T-helper 17 cell (primary cell): ENCODE measurements around the gene LILRA6. TPM values are rescaled to one million over a fixed set of nuclear protein-coding genes. Genes with fewer than 3 reads are reported as not detected.
"Not testable (repeated sequence)": the region's sequence is repeated elsewhere in the genome, so short reads cannot be mapped to it uniquely, and the experiment has no call there.

Experiments used
- ATAC-seq: fragments of 150-1000 bp; cut with Tn5 transposase; 2 replicates; pipeline ENCODE4 v1.10.0; 2021; ENCODE audit warnings: mild to moderate bottlenecking, moderate library complexity
- DNase-seq, 3 donors: peaks; one replicate each; pipeline versions ENCODE4 v3.0.0 to v3.0.0-alpha.2; 2020 to 2021
- H3K9me3 ChIP-seq: one replicate; pipeline ENCODE4 v1.7.0; 2013; ENCODE audit warnings: low read length, mild to moderate bottlenecking; ENCODE audit not compliant: control insufficient read depth, poor library complexity, severe bottlenecking
- H3K27ac Mint-ChIP-seq: one replicate; pipeline ENCODE4 v1.8.0; 2022; ENCODE audit warnings: mild to moderate bottlenecking, moderate library complexity, mixed read lengths
- H3K27me3 Mint-ChIP-seq: one replicate; pipeline ENCODE4 v1.8.0; 2022; ENCODE audit warnings: mixed read lengths
- H3K36me3 Mint-ChIP-seq: one replicate; pipeline ENCODE4 v1.8.0; 2022; ENCODE audit warnings: low read depth, mixed read lengths
- H3K4me1 Mint-ChIP-seq: one replicate; pipeline ENCODE4 v1.8.0; 2022; ENCODE audit warnings: mild to moderate bottlenecking, mixed read lengths
- H3K4me3 Mint-ChIP-seq: one replicate; pipeline ENCODE4 v1.8.0; 2022; ENCODE audit warnings: mild to moderate bottlenecking, moderate library complexity, mixed read lengths
- total RNA-seq, 4 donors: library from RNA in 2 of 4; stranded (reverse) in 2 of 4; gene quantifications; one replicate each; pipeline ENCODE4 v1.2.3 and lab custom pipeline; 2022 to 2026

Gene LILRA6
- total RNA-seq, 2 donors from 2014 or later = 0.91 to 2.4 TPM

DNA sequence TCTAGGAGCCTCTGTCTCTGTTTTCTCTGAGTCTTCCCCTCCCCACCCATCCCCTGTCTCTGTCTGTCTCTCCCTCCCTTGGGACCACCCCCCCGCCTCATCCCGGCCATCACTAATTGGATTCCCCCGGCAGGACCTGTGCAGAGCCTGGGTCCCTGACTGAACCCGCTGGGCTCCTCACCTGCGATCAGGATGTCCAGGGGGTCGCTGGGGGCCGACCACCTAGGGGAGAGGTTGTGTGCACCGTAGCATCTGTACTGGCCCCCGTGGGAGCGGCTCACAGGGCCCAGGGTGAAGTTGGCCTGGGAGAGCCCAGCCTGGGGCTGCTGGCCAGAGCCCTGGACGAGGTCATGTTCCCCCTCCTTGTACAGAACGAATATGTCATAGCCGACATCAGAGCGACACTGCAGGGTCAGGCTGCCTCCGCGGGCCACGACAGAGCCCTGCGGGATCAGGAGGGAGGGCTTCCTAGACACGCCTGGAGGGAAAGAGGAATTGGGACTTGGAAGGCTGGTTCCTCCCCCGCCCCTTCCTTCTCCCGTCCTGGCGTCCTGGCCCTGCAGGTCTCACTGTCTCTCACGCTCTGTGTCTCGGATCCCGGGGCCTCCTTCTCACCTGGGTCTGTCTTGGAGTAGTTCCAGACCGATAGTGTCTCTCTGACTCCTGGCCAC, 12.7 kb upstream of the LILRA6 start:
- Mint-ChIP-seq H3K36me3 (peaks cover 3% of the 10 kb centered on the region), H3K27ac (no peak overlapping the region), H3K4me3 (no peak overlapping the region), H3K27me3 (peaks cover 18% of the 10 kb centered on the region), H3K4me1 (peaks cover 2% of the 10 kb centered on the region)
- no peaks in the 10 kb centered on the region for H3K9me3 ChIP-seq
- ATAC-seq = no peak
- DNase-seq = no peak

DNA sequence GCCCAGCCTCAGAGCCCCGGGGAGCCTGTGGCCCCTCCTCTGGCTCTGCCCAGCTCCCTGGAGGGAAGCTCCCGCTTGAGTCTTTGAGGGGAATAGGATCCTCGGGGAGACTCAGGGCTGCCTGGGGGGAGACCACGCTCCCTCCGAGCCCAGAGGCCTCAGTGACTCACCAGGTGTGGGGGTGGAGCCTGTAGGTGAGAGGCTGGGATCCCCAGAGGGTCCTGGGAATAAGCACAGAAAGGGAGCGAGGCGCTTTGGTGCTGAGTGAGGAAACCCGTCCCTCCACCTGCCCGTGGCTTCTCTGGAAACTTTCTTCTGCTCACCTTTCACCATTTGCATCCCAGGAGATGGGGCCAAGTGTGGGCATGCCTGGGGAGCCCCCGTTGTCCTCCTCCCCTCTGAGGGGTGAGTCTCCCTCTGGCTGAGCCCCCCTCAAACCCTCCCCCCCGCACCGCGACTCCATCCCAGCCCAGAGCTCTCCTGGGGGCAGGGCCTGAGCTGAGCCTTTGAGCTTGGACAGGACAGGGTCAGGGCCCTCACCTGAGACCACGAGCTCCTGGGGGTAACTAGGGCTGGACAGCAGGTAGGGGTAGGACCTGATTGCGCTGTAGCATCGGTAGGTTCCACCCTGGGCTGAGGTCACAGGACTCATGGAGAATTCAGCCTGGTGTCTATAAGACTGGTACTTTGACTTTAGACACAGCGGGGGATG, 11.8 kb upstream of the LILRA6 start:
- peaks cover 18% of the 10 kb centered on the region for H3K27me3 Mint-ChIP-seq
- H3K27ac Mint-ChIP-seq = no peak overlapping the region
- H3K4me3 Mint-ChIP-seq = no peak overlapping the region
- peaks cover 3% of the 10 kb centered on the region for H3K4me1 Mint-ChIP-seq
- ATAC-seq = no peak
- no peak for DNase-seq
- no peaks in the 10 kb centered on the region for H3K9me3 ChIP-seq
- H3K36me3 Mint-ChIP-seq = peaks cover 3% of the 10 kb centered on the region

DNA sequence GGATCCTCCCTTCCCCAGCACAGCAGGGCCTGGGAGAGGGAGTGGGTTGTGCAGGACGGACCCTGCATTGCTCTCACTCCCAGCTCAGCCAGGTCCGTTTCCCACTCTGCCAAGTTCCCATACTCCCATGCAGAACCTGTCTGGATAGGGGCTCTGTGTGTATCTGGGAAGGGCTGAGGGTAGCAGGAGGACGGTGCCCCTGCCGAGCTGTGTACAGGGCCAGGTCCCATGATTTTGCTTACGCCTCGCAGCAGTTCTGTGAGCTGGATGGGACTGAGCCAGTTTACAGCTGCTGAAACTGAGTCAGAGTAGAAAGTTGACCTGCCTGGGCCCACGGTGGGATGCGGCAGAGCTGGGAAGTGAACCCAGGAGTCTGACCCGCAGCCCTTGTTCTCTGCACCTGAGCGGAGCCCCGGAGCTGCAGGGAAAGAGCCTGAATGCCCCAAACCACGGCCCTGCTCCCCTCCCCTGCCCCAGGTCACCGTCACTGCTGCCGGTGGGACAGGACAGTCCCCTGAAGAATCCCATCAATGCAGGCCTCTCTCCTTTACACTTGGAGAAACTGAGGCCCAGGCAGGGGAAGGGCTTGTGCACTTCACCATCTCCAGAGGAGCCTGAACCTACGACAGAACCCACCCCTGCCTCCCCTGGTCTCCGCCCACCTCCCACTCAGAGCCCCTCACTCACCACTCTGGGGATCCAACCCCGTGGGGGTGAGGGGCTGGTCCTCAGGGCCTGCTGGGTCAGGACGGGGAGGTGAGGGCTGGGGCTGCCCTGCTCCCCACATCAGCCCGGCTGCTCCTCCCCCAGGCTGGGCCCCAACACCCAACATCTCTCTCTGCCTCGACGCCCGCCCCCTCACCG, 11.0 kb upstream of the LILRA6 start:
- DNase-seq (no peak), ATAC-seq (no peak)
- peaks cover 18% of the 10 kb centered on the region for H3K27me3 Mint-ChIP-seq

DNA sequence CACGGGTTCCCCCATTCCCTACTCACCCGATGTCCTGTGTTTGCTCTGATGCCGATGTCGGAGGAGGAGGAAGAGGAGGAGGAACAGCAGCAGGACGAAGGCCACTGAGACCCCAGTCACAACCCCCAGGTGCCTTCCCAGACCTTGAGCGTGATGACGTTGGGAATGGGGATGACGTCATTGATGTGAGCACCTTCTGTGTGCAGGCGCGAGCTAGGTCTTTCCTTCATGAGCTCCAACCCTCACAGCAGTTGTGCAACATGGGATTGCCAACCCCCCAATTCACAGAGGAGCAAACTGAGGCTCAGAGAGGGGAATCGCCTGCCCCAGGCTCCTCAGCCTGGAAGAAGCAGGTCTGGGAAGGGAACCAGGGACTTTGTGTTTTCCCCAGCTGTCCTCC, 10.3 kb upstream of the LILRA6 start:
- DNase-seq (no peak), ATAC-seq (no peak)
- Mint-ChIP-seq H3K4me1 (peaks cover 9% of the 10 kb centered on the region), H3K36me3 (peaks cover 3% of the 10 kb centered on the region), H3K27me3 (peaks cover 17% of the 10 kb centered on the region), H3K27ac (no peak overlapping the region), H3K4me3 (no peak overlapping the region)
- no peaks in the 10 kb centered on the region for H3K9me3 ChIP-seq

More for the DNA sequence above, 11.0 kb upstream of the LILRA6 start:
- Mint-ChIP-seq H3K4me3 (no peak overlapping the region), H3K4me1 (peaks cover 3% of the 10 kb centered on the region), H3K27ac (no peak overlapping the region), H3K36me3 (peaks cover 3% of the 10 kb centered on the region)
- H3K9me3 ChIP-seq = no peaks in the 10 kb centered on the region

DNA sequence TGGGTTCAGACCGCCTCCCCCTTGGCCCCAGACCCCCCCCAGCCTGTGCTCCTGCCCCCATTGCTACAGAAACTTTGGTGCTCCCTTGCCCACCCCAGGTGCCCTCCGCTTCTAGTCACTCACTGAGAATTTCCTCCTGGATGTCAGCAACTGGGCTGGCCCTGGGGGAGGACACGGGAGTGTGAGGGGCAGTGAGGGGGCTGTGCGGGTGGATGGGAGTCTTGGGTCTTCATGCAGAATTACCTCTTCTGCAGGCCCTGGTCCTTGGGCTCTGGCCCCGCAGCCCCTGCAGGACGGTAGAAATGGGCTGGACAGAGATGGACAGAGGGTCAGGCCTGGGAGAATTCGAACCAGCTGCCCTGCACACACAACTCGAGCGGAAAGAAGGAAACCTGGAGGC, 9.7 kb upstream of the LILRA6 start:
- ATAC-seq = no peak
- DNase-seq = no peak
- no peaks in the 10 kb centered on the region for H3K9me3 ChIP-seq
- peaks cover 13% of the 10 kb centered on the region for H3K4me1 Mint-ChIP-seq
- H3K36me3 Mint-ChIP-seq = peaks cover 3% of the 10 kb centered on the region
- peaks cover 12% of the 10 kb centered on the region for H3K27me3 Mint-ChIP-seq
- no peak overlapping the region for H3K4me3 Mint-ChIP-seq
- no peak overlapping the region for H3K27ac Mint-ChIP-seq

DNA sequence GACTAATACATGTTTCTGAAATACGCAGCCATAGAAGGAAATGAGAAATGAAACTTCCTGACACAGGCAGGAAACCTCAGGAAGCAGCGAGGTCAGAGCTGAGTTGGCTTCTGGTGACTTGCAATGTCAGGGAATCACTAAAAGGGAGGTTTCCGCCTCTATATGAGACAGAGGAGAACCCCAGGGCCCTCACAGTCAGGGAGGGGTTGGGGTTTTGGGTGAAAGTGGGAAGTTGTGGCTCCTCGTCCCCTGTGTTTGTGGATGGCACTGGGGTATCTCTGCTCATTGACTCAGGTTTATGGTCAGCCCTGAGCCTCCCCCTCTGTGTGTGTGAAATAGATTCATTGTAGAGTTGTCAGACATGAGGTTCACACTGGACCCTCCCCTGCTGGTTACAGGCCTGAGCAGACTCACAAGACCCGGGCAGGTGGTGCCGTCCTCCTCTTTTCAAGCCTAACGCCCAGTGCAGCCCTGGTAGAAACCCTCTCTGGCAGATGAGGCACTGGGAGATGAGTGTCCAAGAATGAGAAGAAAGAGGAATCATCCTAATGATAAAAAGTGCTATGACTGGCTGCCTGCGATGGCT, 5.5 kb upstream of the LILRA6 start:
- Mint-ChIP-seq H3K27me3 (no peaks in the 10 kb centered on the region), H3K4me1 (peaks cover 16% of the 10 kb centered on the region), H3K4me3 (peak overlapping the region; percentile 90), H3K27ac (peak overlapping the region; percentile 95), H3K36me3 (no peaks in the 10 kb centered on the region)
- peak; percentile 83 for ATAC-seq
- no peak for DNase-seq
- no peaks in the 10 kb centered on the region for H3K9me3 ChIP-seq

DNA sequence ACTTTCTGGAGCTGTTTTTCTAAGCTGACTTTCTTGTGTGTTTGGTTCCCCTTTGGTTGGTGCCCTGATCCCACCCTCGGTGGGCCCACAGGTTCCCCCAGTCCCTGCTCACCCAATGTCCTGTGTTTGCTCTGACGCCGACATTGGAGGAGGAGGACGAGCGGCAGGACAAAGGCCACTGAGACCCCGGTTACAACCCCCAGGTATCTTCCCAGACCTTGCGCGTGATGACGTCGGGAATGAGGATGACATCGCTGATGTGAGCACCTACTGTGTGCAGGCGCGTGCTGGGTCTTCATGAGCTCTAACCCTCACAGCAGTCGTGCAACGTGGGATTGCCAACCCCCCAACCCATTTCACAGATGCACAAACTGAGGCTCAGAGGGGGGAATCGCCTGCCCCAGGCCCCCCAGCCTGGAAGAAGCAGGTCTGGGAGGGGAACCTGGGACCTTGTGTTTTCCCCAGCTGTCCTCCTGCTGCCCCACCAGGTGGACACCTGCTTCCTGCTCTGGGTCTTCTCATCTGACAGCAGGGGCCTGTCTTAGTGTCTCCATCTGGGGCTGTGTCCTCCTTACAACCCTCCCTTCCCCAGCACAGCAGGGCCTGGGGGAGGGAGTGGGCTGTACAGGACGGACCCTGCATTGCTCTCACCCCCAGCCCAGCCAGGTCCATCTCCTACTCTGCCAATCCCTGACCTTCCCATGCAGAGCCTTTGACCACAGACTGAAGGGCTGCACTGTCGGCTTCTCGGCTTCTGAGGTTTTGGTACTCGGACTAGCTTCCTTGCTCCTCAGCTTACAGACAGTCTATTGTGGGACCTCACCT, 4.7 kb upstream of the LILRA6 start:
- DNase-seq = no peak
- Mint-ChIP-seq H3K36me3 (no peaks in the 10 kb centered on the region), H3K4me3 (peak overlapping the region; percentile 90), H3K27me3 (no peaks in the 10 kb centered on the region), H3K27ac (peak overlapping the region; percentile 95), H3K4me1 (peaks cover 19% of the 10 kb centered on the region)
- H3K9me3 ChIP-seq = no peaks in the 10 kb centered on the region
- peak; percentile 6 for ATAC-seq

DNA sequence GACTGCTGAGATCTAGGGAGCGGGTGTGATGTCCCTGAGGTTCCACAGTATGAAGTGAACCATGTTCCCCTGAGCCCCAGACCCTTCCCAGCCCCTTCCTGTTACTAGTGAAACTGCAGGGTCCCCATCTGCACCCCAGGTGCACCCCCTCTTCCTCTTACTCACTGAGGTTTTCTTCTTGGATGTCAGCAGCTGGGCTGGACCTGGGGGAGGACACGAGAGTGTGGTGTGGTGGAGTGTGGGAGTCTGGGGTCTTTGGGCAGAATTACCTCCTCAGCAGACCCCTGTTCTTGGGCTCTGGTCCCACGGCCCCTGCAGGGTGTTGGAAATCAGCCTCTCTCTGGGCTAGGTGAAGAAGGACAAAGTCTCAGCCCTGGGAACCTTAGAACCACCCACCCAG, 3.3 kb upstream of the LILRA6 start:
- DNase-seq (no peak), ATAC-seq (no peak)
- Mint-ChIP-seq H3K36me3 (no peaks in the 10 kb centered on the region), H3K4me1 (peaks cover 19% of the 10 kb centered on the region), H3K27me3 (no peaks in the 10 kb centered on the region), H3K4me3 (no peak overlapping the region), H3K27ac (no peak overlapping the region)
- H3K9me3 ChIP-seq = no peaks in the 10 kb centered on the region

DNA sequence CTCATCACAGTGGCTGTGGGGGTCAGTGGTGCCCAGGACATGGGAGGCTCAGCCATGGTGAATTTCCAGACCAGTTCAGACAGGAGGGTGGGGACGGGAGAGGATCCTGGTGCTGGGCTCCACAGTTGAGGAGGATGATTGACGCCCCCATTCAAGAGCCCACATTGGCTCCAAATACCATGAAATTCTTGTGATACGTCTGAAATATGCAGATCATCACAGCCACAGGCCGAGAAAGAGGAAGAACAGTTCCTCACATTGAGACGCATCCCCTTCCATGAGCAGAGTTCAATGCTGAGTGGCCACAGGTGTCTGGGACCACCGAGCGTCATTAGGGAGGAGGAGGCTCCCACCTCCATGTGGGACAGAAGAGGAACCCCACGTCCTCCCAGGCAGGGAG, 1.2 kb upstream of the LILRA6 start:
- DNase-seq = not testable (repeated sequence)

DNA sequence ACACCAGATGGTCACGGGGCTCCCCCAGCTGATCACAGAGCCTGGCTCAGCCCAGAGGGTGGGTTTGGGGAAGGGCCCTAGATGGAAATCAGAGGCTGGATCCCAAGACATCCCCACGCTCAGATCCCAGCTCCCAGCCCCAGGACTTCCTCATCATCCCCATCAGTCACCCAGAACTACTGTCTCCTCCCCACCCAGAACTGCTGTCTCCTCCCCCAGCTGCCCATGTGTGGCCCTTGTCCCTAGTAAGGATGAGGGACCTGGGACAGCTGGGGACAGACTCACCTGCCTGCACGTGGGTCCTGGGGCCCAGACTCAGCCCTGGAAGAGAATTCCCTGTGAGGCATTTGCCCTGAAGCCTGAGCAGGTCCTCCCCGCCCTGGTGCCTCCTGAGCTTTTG, 356 bp downstream of the LILRA6 start:
- H3K4me3 Mint-ChIP-seq = peak overlapping the region; percentile 19
- DNase-seq, ATAC-seq, H3K36me3 Mint-ChIP-seq, H3K4me1 Mint-ChIP-seq, H3K9me3 ChIP-seq, H3K27me3 Mint-ChIP-seq: not testable (repeated sequence)
- peak overlapping the region; percentile 27 for H3K27ac Mint-ChIP-seq

More for the DNA sequence above, 1.2 kb upstream of the LILRA6 start:
- H3K36me3 Mint-ChIP-seq, H3K27me3 Mint-ChIP-seq, H3K9me3 ChIP-seq, ATAC-seq, H3K27ac Mint-ChIP-seq, H3K4me3 Mint-ChIP-seq: not testable (repeated sequence)
- peaks cover 16% of the 10 kb centered on the region for H3K4me1 Mint-ChIP-seq

DNA sequence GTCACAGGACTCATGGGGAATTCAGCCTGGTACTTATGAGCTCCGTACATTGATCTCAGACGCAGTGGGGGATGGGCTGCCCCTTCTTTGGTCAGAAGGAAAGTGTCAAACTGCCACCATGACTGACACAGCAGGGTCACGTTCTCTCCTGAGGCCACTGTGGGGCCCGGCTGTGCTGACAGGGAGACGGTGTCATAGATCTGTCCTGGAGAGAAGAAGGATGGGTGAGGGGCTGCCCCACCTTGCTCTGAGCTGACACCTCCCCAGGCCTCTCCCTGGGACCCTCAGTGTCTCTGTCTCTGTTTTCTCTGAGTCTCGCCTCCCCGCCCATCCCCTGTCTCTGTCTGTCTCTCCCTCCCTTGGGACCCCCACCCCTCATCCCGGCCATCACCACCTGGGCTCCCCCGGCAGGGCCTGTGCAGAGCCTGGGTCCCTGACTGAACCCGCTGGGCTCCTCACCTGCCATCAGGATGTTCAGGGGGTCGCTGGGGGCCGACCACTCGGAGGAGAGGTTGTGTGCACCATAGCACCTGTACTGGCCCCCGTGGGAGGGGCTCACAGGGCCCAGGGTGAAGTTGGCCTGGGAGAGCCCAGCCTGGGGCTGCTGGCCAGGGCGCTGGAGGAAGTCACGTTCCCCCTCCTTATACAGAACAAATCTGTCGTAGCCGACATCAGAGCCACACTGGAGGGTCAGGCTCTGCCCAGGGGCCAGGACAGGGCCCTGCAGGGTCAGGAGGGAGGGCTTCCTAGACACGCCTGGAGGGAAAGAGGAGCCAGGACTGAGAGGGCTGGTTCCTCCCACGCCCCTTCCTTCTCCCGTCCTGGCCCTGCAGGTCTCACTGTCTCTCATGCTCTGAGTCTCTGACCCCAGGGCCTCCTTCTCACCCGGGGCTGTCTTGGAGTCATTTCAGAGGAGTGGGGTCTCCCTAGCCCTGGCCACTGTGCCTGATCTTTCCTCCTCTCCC, 1.9 kb downstream of the LILRA6 start:
- ATAC-seq, H3K4me1 Mint-ChIP-seq, H3K4me3 Mint-ChIP-seq, H3K9me3 ChIP-seq, H3K27me3 Mint-ChIP-seq, H3K36me3 Mint-ChIP-seq, DNase-seq, H3K27ac Mint-ChIP-seq: not testable (repeated sequence)
